B cell (primary cell): ENCODE results near the gene TUBA1C.

Experiments
- CTCF ChIP-seq: fragments of 200-600 bp; IDR thresholded peaks from one replicate; pipeline ENCODE4 v1.8.0; 2022; ENCODE audit warnings: antibody characterized with exemption, mild to moderate bottlenecking
- EZH2 ChIP-seq: IDR thresholded peaks from 2 replicates; pipeline ENCODE4 v1.6.1; 2012; ENCODE audit warnings: borderline replicate concordance, low read depth, mild to moderate bottlenecking, moderate library complexity, low read length; ENCODE audit not compliant: insufficient read depth, poor library complexity, severe bottlenecking

GRCh38 chr12:49295082-49295936 lies 30.4 kb downstream of the TUBA1C start, which contains the start of gene PRPH:
- TF ChIP-seq CTCF, result no peak
- TF ChIP-seq EZH2, result no peak
